CD14-positive monocyte (primary cell): ENCODE data around the gene PATJ. TPM values are rescaled to one million over a fixed set of nuclear protein-coding genes. Genes with fewer than 3 reads are reported as not detected.
"Not testable (repeated sequence)": the region's sequence is repeated elsewhere in the genome, so short reads cannot be mapped to it uniquely, and the experiment has no call there.

Source experiments
- DNase-seq, 3 donors: peaks; one replicate each; pipeline ENCODE4 v3.0.0-alpha.2; 2011 to 2022
- H2AFZ ChIP-seq: 2 replicates; pipeline ENCODE4 v1.6.0; 2012; ENCODE audit warnings: mild to moderate bottlenecking, low read depth, low read length, inconsistent platforms; ENCODE audit not compliant: insufficient read depth, poor library complexity, severe bottlenecking
- H3K27ac ChIP-seq, 2 donors: 1 replicate in 1 of 2; 2 replicates in 1 of 2; pipeline ENCODE4 v1.5.1; 2012 to 2013; ENCODE audit warnings: low read length in 2 of 2, control low read depth in 1 of 2, inconsistent platforms in 1 of 2, low read depth in 1 of 2, mild to moderate bottlenecking in 1 of 2
- H3K27me3 ChIP-seq, 2 donors: one replicate each; pipeline versions ENCODE4 v1.6.0 to v1.6.1; 2011 to 2013; ENCODE audit warnings: low read length in 2 of 2; ENCODE audit not compliant: control insufficient read depth in 2 of 2, insufficient read depth in 2 of 2
- H3K36me3 ChIP-seq, 2 donors: replicated peaks in 1 of 2; 1 replicate in 1 of 2; 2 replicates in 1 of 2; pipeline versions ENCODE4 v1.5.1 to v1.6.1; 2012 to 2013; ENCODE audit warnings: low read length in 2 of 2, control low read depth in 1 of 2, inconsistent platforms in 1 of 2, mild to moderate bottlenecking in 1 of 2; ENCODE audit not compliant: insufficient read depth in 2 of 2, control insufficient read depth in 1 of 2
- H3K4me1 ChIP-seq, 2 donors: 1 replicate in 1 of 2; 2 replicates in 1 of 2; pipeline versions ENCODE4 v1.5.1 to v1.6.1; 2012 to 2013; ENCODE audit warnings: low read length in 2 of 2, control low read depth in 1 of 2, inconsistent platforms in 1 of 2, mild to moderate bottlenecking in 1 of 2, moderate library complexity in 1 of 2; ENCODE audit not compliant: insufficient read depth in 2 of 2, control insufficient read depth in 1 of 2
- H3K4me2 ChIP-seq: replicated peaks from 2 replicates; pipeline ENCODE3; 2012; ENCODE audit warnings: low read length, moderate library complexity, mild to moderate bottlenecking; ENCODE audit not compliant: poor library complexity, severe bottlenecking; ENCODE audit errors: extremely low read depth
- H3K4me3 ChIP-seq, 3 experiments: fragments of 200-600 bp in 1 of 3; sonication (generic) in 1 of 3; replicated peaks in 1 of 3; 1 replicate in 2 of 3; 2 replicates in 1 of 3; pipeline ENCODE4 v1.5.1; 2011 to 2013; ENCODE audit warnings: low read length in 3 of 3, mild to moderate bottlenecking in 3 of 3, control low read depth in 2 of 3, low read depth in 2 of 3, inconsistent platforms in 1 of 3, moderate library complexity in 1 of 3
- H3K79me2 ChIP-seq: 2 replicates; pipeline ENCODE4 v1.6.0; 2012; ENCODE audit warnings: mild to moderate bottlenecking, control low read depth, inconsistent platforms, low read length, moderate library complexity; ENCODE audit not compliant: insufficient read depth
- H3K9ac ChIP-seq: 2 replicates; pipeline ENCODE4 v1.6.0; 2017; ENCODE audit warnings: low read length, mild to moderate bottlenecking; ENCODE audit not compliant: insufficient read depth, poor library complexity, severe bottlenecking
- H3K9me3 ChIP-seq, 2 donors: replicated peaks in 1 of 2; 1 replicate in 1 of 2; 2 replicates in 1 of 2; pipeline versions ENCODE4 v1.5.1 to v1.6.1; 2012 to 2013; ENCODE audit warnings: low read length in 2 of 2, control low read depth in 1 of 2; ENCODE audit not compliant: control insufficient read depth in 1 of 2, insufficient read depth in 1 of 2
- H4K20me1 ChIP-seq: 2 replicates; pipeline ENCODE4 v1.6.0; 2012; ENCODE audit warnings: mild to moderate bottlenecking, low read length, control low read depth, moderate library complexity; ENCODE audit not compliant: insufficient read depth
- H3K27ac Mint-ChIP-seq, 7 donors: one replicate each; pipeline ENCODE4 v1.8.0; 2020; ENCODE audit warnings: mild to moderate bottlenecking in 7 of 7, mixed read lengths in 7 of 7, moderate library complexity in 6 of 7, inconsistent platforms in 2 of 7
- H3K27me3 Mint-ChIP-seq, 3 donors: one replicate each; pipeline ENCODE4 v1.8.0; 2021 to 2022; ENCODE audit warnings: low read depth in 3 of 3, mild to moderate bottlenecking in 3 of 3, mixed read lengths in 3 of 3, moderate library complexity in 3 of 3, inconsistent platforms in 1 of 3
- H3K36me3 Mint-ChIP-seq, 2 donors: one replicate each; pipeline ENCODE4 v1.8.0; 2020; ENCODE audit warnings: mixed read lengths in 2 of 2, inconsistent platforms in 1 of 2, mild to moderate bottlenecking in 1 of 2
- H3K4me1 Mint-ChIP-seq: one replicate; pipeline ENCODE4 v1.8.0; 2020; ENCODE audit warnings: mild to moderate bottlenecking, mixed read lengths
- H3K4me3 Mint-ChIP-seq, 2 donors: one replicate each; pipeline ENCODE4 v1.8.0; 2020; ENCODE audit warnings: mild to moderate bottlenecking in 2 of 2, mixed read lengths in 2 of 2, moderate library complexity in 1 of 2
- H3K9me3 Mint-ChIP-seq, 7 donors: one replicate each; pipeline ENCODE4 v1.8.0; 2020 to 2022; ENCODE audit warnings: mixed read lengths in 7 of 7, mild to moderate bottlenecking in 6 of 7, moderate library complexity in 6 of 7, inconsistent platforms in 2 of 7
- WGBS: methylation state at CpG from one replicate; pipeline ENCODE4 v1.1.5; 2013; ENCODE audit warnings: missing lambda C conversion rate; ENCODE audit not compliant: insufficient coverage; 5-methylcytosine and 5-hydroxymethylcytosine counted together
- intact Hi-C, 2 donors: fragments of 100-400 bp; cut with micrococcal nuclease; formaldehyde crosslinking; loops; one replicate each; pipeline versions ENCODE4 v1.15.0 to v1.15.1; 2023
- polyA plus RNA-seq, 3 donors: library from polyadenylated mRNA; depleted of rRNA in 1 of 3; unstranded in 2 of 3; stranded (reverse) in 1 of 3; fragments of 300-500 nt in 2 of 3; fragments of >200 nt in 1 of 3; fragmentation: Illumina TruSeq in 2 of 3; gene quantifications; 1 replicate in 2 of 3; 2 replicates in 1 of 3; pipeline ENCODE4 v1.2.3, GENCODE V29; 2012 to 2021
- TF ChIP-seq, protein P1 (sequence below): fragments of 200-600 bp; IDR thresholded peaks from one replicate; pipeline ENCODE4 v1.8.0; 2022; ENCODE audit warnings: antibody characterized with exemption, mild to moderate bottlenecking

Gene PATJ
- polyA plus RNA-seq, 3 donors: 0.01 to 0.23 TPM; not detected in 1

DNA sequence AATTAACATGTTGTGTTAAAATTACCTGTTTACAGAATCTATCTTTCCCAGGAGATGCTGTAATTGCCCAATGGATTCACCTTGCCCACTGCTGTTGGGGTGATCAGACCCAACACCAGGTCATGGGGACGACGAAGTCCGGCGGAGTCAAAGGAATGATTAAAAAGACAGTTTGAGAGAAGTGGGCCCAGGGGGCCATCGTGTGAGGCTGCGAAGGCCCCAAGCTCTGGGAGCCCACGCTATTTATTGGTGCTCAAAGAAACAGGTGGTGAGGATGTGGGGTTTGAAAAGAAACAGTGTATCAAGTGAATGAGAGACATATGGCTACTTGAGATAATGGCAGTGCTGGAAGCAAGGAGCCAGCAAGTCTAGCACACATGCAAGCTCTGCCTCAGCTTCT, 436.1 kb downstream of the PATJ start:
- no peak overlapping the region for H3K9ac ChIP-seq
- H4K20me1 ChIP-seq: no peaks in the 10 kb centered on the region
- intact Hi-C loops: no loop called here
- Mint-ChIP-seq H3K4me1 (no peaks in the 10 kb centered on the region), H3K27me3 (peaks cover 0 to 4% (median 0%) of the 10 kb centered on the region in 3 donors), H3K36me3 (no peaks in the 10 kb centered on the region), H3K27ac (no peak overlapping the region), H3K4me3 (no peak overlapping the region), H3K9me3 (peaks cover 0 to 2% (median 0%) of the 10 kb centered on the region in 7 donors)
- no peaks in the 10 kb centered on the region for H3K36me3 ChIP-seq
- no peak overlapping the region for H3K4me2 ChIP-seq
- H3K4me3 ChIP-seq: no peak overlapping the region
- WGBS: 83% methylated on average over 7 of the region's 7 CpGs
- H3K9me3 ChIP-seq: no peaks in the 10 kb centered on the region
- H2AFZ ChIP-seq: no peak overlapping the region
- H3K79me2 ChIP-seq: no peaks in the 10 kb centered on the region
- TF ChIP-seq, protein P1, sequence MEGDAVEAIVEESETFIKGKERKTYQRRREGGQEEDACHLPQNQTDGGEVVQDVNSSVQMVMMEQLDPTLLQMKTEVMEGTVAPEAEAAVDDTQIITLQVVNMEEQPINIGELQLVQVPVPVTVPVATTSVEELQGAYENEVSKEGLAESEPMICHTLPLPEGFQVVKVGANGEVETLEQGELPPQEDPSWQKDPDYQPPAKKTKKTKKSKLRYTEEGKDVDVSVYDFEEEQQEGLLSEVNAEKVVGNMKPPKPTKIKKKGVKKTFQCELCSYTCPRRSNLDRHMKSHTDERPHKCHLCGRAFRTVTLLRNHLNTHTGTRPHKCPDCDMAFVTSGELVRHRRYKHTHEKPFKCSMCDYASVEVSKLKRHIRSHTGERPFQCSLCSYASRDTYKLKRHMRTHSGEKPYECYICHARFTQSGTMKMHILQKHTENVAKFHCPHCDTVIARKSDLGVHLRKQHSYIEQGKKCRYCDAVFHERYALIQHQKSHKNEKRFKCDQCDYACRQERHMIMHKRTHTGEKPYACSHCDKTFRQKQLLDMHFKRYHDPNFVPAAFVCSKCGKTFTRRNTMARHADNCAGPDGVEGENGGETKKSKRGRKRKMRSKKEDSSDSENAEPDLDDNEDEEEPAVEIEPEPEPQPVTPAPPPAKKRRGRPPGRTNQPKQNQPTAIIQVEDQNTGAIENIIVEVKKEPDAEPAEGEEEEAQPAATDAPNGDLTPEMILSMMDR: no peak
- H3K4me1 ChIP-seq: no peaks in the 10 kb centered on the region
- DNase-seq: no peak
- no peak overlapping the region for H3K27ac ChIP-seq
- no peaks in the 10 kb centered on the region for H3K27me3 ChIP-seq

DNA sequence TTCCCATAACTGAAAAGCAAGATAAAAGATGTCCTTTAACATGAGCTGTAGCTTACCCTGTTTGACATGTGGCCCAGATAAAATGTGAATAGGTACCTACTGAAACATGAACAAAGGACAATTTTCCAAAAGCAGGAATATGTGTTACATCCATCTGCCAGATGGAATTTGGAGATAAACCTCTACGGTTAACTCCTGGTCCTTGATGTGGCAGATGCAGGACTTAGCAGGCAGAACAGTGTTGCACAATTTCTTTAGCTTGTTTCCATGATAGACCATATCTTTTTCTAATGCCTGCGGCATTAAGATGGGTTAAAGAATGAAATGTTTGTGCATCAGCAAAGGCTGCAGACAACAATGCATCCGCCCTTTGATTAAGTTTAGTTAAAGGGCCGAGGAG, 437.8 kb downstream of the PATJ start:
- H2AFZ ChIP-seq, H3K4me1 ChIP-seq, H3K4me1 Mint-ChIP-seq, H3K27ac ChIP-seq, H3K9ac ChIP-seq, H3K36me3 ChIP-seq, H3K4me2 ChIP-seq, H3K4me3 ChIP-seq, H3K9me3 ChIP-seq, H3K36me3 Mint-ChIP-seq, DNase-seq, H3K79me2 ChIP-seq, H3K9me3 Mint-ChIP-seq, intact Hi-C loops, H3K27ac Mint-ChIP-seq, H4K20me1 ChIP-seq, H3K27me3 Mint-ChIP-seq, H3K27me3 ChIP-seq, H3K4me3 Mint-ChIP-seq: not testable (repeated sequence)
- WGBS: 95% methylated on average over 3 of the region's 4 CpGs
